GM18951 (cell line): ENCODE measurements around the gene ELOVL2.
"Not testable (repeated sequence)": the region's sequence is repeated elsewhere in the genome, so short reads cannot be mapped to it uniquely, and the experiment has no call there.

Experiments used
- POLR2A ChIP-seq: IDR thresholded peaks from 4 replicates; pipeline ENCODE4 v1.6.1; 2011; ENCODE audit warnings: mild to moderate bottlenecking; ENCODE audit not compliant: insufficient read length, insufficient read depth; ENCODE audit errors: extremely low read depth
- in situ Hi-C: fragments of 300-500 bp; cut with MboI; formaldehyde crosslinking; loops from one replicate; pipeline ENCODE4 v1.12.0; 2022; ENCODE audit warnings: low sequenced_read_pairs, mixed read lengths, inconsistent platforms; ENCODE audit not compliant: unreplicated experiment

Gene ELOVL2, protein sequence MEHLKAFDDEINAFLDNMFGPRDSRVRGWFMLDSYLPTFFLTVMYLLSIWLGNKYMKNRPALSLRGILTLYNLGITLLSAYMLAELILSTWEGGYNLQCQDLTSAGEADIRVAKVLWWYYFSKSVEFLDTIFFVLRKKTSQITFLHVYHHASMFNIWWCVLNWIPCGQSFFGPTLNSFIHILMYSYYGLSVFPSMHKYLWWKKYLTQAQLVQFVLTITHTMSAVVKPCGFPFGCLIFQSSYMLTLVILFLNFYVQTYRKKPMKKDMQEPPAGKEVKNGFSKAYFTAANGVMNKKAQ

DNA sequence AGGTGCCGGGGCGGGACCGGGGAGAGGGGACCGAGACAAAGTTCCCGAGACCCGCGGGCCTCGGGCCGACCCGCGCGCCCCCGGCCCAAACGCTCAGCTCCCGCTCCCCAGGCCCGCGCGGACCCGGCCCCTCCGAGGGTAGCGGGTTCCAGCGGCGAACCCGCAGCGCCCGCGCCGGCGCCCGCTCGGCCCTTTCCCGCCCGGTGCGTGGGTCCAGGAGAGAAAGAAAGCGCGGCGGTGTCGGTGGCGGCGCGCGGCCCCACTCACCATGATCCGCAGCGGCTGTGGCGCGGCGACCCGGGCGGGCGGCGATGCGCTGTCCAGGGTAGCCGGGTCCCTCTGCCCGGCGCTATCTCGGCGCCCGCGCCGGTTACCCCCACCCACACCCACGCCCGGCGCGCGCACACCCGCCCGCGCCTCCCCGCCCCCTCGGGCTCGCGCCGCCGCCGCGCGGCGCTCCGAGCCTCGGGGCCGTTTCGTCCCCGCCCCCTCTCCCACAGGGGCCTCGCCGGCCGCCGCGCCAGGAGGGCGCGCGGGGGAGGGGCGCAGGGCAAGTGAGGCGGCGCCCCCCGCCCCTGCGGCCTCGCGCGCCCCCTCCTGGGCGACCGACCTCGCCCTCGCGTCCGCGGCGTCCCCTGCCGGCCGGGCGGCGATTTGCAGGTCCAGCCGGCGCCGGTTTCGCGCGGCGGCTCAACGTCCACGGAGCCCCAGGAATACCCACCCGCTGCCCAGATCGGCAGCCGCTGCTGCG is at the start of gene ELOVL2:
ELOVL2 (minus strand) TSS at position 345 of the 751 bp plus-strand sequence; CDS start at position 270, 75 bp downstream.
- in situ Hi-C loops: no loop called here
- no peak for TF ChIP-seq POLR2A

DNA sequence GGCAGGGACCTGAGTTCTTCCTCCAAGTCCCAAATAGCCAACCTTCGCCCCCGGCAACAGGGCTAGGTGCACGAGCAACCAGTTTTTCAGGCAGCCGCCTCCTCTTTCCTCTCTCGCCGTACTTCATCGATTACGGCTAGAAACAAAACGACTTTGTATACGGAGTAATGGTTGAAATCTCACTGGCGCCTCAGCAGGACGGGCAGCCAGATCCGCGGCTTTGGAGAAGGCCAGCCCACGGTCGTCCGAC is 49.2 kb upstream of the ELOVL2 start:
- in situ Hi-C loops: no loop called here
- no peak for TF ChIP-seq POLR2A

DNA sequence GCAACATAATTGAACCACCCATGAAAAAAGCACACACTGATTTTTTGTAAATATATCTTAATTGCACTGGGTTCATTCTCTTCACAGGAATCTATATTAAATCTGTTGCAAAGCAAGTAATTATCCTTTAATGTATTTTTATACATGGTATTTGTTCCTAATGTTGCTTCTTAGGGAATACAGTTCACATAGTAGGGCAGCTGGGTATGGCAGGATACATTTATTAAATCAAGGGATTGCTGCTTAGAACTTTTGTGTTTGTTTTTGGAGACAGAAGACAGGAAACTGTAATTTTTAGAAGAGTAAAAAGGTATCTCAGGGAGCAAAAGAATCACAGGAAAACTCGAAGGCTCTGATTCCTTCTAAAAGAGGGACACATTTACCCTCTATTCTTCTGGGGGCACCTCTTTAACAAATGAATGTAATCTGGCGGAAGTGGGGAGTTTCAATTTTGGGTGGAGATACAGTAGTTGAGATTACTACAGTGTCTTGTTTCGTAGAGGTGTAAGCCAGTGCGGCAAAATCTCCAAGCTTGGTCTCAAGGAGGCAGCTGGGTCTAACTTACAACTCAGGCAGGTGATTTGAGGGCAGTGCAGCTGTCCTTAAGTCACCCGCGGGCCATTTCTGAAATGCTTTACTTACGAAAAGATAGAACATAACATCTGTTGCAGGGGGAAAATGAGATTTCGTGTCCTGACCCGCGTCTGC is 48.7 kb upstream of the ELOVL2 start:
- in situ Hi-C loops: no loop called here

DNA sequence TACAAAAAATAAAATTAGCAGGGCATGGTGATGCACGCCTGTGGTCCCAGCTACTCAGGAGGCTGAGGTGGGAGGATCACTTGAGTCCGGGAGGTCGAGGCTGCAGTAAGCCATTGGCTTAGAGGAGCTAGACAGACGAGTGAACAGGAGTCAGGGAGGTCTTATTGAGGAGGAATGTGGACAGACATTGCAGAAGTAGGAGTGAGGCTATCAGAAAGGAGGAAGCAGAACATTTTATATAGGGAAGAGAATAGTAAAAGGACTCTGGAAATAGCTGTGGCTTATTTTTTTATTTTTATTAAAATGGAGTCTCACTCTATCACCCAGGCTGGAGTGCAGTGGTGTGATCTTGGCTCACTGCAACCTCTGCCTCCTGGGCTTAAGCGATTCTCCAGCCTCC is 47.0 kb upstream of the ELOVL2 start:
- in situ Hi-C loops: not testable (repeated sequence)

More for the DNA sequence above, 48.7 kb upstream of the ELOVL2 start:
- TF ChIP-seq POLR2A: no peak

DNA sequence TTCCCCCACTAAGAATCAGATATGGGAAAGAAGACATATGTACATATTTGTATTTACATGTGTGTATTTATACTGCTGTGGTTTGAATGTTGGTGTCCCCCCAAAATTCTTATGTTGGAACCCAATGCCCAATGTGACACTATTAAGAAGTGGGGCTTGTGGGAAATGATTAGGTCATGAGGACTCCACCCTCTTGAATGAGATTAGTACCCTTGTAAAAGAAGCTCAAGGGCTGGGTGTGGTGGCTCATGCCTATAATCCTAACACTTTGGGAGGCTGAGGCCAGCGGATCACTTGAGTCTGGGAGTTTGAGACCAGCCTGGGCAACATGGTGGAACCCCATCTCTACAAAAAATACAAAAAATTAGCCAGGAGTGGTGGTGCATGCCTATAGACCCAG is 45.6 kb upstream of the ELOVL2 start:
- in situ Hi-C loops: no loop called here
- TF ChIP-seq POLR2A: no peak

DNA sequence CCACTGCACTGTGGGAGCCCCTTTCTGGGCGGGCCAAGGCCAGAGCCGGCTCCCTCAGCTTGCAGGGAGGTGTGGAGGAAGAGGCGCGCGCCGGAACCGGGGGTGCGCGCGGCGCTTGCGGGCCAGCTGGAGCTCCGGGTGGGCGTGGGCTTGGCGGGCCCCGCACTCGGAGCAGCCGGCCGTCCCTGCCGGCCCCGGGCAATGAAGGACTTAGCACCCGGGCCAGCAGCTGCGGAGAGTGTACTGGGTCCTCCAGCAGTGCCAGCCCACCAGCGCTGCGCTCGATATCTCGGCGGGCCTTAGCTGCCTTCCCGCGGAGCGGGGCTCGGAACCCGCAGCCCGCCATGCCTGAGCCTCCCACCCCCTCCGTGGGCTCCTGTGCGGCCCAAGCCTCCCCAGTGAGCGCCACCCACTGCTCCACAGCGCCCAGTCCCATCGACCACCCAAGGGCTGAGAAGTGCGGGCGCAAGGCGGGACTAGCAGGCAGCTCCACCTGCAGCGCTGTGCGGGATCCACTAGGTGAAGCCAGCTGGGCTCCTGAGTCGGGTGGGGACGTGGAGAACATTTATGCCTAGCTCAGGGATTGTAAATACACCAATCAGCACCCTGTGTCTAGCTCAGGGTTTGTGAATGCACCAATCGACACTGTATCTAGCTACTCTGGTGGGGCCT is 43.2 kb upstream of the ELOVL2 start:
- in situ Hi-C loops: not testable (repeated sequence)

DNA sequence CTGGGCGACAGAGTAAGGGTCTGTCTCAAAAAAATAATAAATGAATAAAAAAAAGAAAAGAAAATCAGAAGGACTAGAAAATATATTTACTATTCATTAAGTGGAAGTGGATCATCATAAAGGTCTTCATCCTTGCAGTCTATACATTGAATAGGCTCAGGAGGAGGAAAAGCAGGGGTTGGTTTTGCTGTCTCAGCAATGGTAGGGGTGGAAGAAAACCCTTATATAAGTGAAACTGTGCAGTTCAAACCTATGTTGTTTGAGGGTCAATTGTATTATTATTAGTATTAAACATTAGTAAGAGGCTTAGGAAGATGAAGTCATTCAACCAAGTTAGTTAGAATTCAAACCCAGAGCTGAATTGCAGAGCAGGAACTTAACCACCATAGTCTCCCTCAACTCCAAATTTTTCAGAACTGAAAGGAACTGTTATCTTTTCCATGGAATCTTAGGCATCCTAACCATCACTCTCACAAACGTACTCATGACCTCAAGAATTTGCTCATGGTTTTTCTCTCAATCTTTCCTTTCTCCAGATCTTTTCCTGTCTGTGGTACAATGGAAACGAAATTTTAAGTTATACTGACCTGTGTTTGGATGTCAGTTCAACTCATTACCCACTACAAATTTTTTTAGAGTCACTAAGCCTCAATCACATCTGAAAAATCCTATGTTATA is 41.8 kb upstream of the ELOVL2 start:
- in situ Hi-C loops: no loop called here
- TF ChIP-seq POLR2A: no peak

DNA sequence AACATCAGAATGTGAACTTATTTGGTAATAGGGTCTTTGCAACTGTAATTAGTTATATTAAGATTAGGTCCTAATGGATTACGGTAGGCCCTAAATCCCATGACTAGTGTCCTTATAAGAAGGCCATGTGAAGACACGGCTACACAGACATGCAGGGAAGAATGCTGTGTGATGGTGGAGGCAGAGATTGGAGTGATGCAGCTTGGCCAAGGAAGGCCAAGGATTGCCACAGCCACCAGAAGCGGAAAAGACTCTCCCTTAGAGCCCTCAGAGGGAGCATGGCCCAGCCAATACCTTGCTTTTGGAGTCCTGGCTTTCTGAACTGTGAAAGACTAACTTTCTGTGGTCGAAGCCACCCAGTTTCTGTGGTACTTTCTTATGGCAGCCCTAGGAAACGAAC is 39.9 kb upstream of the ELOVL2 start:
- in situ Hi-C loops: no loop called here
- TF ChIP-seq POLR2A: no peak

DNA sequence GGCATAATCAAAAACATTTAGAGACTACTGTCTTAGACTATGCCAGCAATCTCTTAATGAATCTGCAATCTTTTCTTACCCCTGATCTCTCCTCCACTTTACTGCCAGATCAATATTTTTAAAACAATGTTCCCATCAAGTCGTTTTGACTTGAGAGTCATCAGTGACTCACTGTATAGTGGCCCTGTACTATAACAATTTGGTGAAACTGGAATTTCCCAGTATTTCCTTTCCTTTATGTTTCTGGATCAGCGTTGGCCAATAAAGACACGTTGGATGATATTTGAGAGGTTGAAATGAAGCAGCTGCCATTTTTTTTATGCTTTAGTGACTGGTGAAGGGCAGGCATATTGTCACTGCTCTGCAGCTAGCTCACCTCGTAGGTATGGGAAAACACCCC is 39.4 kb upstream of the ELOVL2 start:
- in situ Hi-C loops: no loop called here
- TF ChIP-seq POLR2A: no peak

DNA sequence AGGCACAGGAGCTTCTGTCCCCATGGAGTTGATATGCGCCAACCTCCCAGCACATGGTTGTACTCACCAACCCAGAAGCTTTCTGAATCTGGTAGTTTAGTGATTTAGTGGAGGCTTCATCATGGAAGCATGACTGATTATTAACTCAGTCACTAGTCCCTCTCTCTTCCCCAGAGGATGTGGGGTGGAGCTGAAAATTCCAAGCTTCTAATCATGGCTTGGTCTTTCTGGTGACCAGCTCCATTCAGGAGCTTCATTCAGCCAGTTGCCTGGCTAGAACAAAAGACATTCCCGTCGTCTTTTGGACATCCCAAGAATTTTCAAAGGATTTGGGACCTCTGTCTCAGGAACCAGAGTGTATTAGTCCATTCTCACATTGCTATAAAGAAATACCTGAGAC is 36.2 kb upstream of the ELOVL2 start:
- no peak for TF ChIP-seq POLR2A
- in situ Hi-C loops: no loop called here

DNA sequence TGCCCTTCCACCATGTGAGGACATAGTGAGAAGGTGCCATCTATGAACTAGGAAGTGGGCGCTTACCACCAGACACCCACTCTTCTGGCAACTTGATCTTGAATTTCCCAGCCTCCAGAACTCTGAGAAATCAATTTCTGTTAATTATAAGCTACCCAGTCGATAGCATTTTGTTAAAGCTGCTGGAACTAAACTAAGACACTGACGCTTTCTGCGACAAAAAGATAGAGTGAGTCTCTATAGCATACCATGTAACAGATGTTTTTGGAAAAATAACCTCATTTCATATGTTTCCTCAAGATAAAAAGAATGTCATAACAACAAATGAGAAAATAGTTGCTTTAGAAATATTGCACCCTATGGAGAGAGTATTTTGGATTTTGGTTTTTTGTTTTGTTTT is 34.2 kb upstream of the ELOVL2 start:
- no peak for TF ChIP-seq POLR2A
- in situ Hi-C loops: no loop called here

DNA sequence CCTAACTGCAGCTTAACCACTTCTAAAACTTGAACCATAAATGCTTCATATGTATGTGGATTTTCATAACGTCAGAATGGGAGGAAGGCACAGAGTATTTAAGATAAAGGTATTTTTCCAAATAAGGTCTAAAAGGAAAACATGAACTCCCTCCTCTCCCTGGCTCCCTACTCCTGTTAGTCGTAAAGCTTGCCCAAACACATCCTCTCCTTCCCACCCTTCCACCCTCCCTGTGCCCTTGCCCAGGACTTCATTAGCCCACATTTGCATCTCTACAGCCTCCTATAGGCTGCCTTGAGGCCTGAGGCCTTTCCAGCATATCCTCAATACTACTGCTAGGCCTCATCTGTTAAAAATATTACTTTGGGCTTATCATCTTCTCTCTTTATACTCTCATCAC is 32.4 kb upstream of the ELOVL2 start:
- in situ Hi-C loops: no loop called here
- TF ChIP-seq POLR2A: no peak

DNA sequence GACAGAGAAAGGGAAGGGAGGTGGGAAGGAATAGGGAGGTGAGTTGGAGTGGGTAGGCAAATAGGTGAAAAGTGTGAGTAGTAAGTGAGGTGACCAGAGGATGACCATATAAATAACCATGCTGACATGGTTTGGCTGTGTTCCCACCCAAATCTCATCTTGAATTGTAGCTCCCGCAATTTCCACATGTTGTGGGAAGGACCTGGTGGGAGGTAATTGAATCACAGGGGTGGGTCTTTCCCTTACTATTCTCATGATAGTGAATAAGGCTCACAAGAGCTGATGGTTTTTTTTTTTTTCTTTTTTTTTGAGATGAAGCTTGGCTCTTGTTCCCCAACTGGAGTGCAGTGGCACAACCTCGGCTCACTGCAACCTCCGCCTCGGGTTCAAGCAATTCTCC is 28.0 kb upstream of the ELOVL2 start:
- TF ChIP-seq POLR2A: no peak
- in situ Hi-C loops: loop anchor here (25.0 kb wide), 1 partner anchor 585 kb away; no protein-coding TSS in a partner anchor
